ENCODE measurements around the gene MGLL. TPM values are rescaled to one million over a fixed set of nuclear protein-coding genes. Genes with fewer than 3 reads are reported as not detected.
"Not testable (repeated sequence)": the region's sequence is repeated elsewhere in the genome, so short reads cannot be mapped to it uniquely, and the experiment has no call there.

The MGLL gene
- total RNA-seq, 2 experiments from 2014 or later, result 0.28 to 0.38 TPM

DNA sequence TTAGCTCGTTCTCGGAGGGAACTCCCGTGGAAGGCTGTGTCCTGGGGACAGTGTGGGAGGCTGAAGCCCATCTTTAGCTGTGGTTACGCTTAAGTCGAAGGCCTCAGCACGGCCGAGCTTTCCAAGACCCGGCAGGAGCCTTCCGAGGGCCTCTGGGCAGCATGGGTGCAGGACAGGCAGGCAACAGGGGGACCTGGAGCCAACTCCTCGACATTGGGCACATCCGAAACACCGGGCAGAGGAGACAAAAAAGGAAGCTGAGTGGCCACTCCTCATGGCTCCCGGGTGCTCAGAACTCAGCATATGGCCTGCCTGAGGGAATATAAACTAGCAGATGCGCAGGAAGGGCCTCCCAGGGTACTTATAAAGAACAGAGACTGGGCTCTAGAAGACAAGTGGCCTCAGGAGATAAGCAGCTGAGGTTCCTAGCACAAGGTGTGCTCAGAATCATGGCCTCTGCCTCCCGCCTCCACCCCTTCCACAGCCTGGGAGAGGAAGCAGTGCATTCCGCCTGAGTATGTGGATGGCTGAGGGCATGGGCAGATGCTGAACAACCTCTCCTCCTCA lies 115.4 kb downstream of the MGLL start:
- Mint-ChIP-seq H3K36me3 (ENCODE audit: low read depth) (no peaks in the 10 kb centered on the region), H3K27me3 (no peaks in the 10 kb centered on the region), H3K27ac (no peak overlapping the region), H3K4me1 (ENCODE audit: low read depth) (no peaks in the 10 kb centered on the region), H3K4me3 (no peak overlapping the region), H3K9me3 (peaks cover 2% of the 10 kb centered on the region)
- peak in 1 of 14 experiments; percentile 20 for DNase-seq
- Histone ChIP-seq H3K4me1 (ENCODE audit: insufficient read depth, low read length) (no peaks in the 10 kb centered on the region), H3K27ac (ENCODE audit: low read depth in 1 of 2, low read length in 2 of 2) (no peak overlapping the region), H3K4me3 (ENCODE audit: low read length) (no peak overlapping the region), H3K36me3 (ENCODE audit: insufficient read depth, low read length) (no peaks in the 10 kb centered on the region), H3K27me3 (ENCODE audit: control insufficient read depth in 1 of 2, insufficient read depth in 2 of 2, low read length in 2 of 2) (no peaks in the 10 kb centered on the region), H3K9me3 (ENCODE audit: control insufficient read depth in 1 of 2, insufficient read depth in 1 of 2, low read length in 2 of 2) (peaks cover 0 to 4% of the 10 kb centered on the region in 2 experiments)
- intact Hi-C loops (cut with DNase I, micrococcal nuclease), result no loop called here
- no peak for ATAC-seq (ENCODE audit: poor library complexity)
- CTCF ChIA-PET, result no interaction called here
- POLR2A ChIA-PET, result no interaction called here
- TF ChIP-seq, protein P1, sequence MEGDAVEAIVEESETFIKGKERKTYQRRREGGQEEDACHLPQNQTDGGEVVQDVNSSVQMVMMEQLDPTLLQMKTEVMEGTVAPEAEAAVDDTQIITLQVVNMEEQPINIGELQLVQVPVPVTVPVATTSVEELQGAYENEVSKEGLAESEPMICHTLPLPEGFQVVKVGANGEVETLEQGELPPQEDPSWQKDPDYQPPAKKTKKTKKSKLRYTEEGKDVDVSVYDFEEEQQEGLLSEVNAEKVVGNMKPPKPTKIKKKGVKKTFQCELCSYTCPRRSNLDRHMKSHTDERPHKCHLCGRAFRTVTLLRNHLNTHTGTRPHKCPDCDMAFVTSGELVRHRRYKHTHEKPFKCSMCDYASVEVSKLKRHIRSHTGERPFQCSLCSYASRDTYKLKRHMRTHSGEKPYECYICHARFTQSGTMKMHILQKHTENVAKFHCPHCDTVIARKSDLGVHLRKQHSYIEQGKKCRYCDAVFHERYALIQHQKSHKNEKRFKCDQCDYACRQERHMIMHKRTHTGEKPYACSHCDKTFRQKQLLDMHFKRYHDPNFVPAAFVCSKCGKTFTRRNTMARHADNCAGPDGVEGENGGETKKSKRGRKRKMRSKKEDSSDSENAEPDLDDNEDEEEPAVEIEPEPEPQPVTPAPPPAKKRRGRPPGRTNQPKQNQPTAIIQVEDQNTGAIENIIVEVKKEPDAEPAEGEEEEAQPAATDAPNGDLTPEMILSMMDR (IDR thresholded peaks at IDR 0.05), result no peak

DNA sequence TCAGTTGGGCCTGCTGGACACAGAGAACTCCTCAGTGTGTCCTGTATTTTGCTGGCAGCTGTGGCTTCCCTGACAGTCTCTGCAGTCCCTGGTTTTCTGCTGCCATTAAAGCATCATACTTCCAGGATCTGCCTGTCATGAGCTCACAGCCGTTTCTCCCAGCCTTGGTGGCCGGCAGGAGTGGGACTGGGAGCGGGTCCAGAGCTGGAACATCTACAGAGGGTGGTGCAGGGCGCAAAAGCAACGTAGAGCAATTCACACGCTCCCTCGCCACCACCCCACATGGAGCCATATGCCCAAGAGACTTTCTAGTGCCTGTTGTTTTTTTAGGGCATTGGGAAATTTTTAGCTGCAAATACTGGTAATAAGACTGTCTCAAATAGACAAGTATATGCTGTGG lies 116.0 kb downstream of the MGLL start:
- intact Hi-C loops (cut with DNase I, micrococcal nuclease), result no loop called here
- no peak overlapping the region for H3K4me3 ChIP-seq (ENCODE audit: low read length)
- ATAC-seq (ENCODE audit: poor library complexity) (no peak), DNase-seq (peak in 1 of 14 experiments; percentile 5)
- CTCF ChIA-PET, result no interaction called here
- no peaks in the 10 kb centered on the region for H3K4me1 ChIP-seq (ENCODE audit: insufficient read depth, low read length)
- no peaks in the 10 kb centered on the region for H3K4me1 Mint-ChIP-seq (ENCODE audit: low read depth)
- H3K9me3 ChIP-seq (ENCODE audit: control insufficient read depth in 1 of 2, insufficient read depth in 1 of 2, low read length in 2 of 2), result peaks cover 0 to 4% of the 10 kb centered on the region in 2 experiments
- H3K9me3 Mint-ChIP-seq, result peaks cover 2% of the 10 kb centered on the region
- POLR2A ChIA-PET, result no interaction called here
- H3K27me3 Mint-ChIP-seq, result no peaks in the 10 kb centered on the region
- no peaks in the 10 kb centered on the region for H3K36me3 ChIP-seq (ENCODE audit: insufficient read depth, low read length)
- TF ChIP-seq, protein P1 (IDR thresholded peaks at IDR 0.05), result no peak
- no peaks in the 10 kb centered on the region for H3K27me3 ChIP-seq (ENCODE audit: control insufficient read depth in 1 of 2, insufficient read depth in 2 of 2, low read length in 2 of 2)
- H3K36me3 Mint-ChIP-seq (ENCODE audit: low read depth), result no peaks in the 10 kb centered on the region
- H3K27ac ChIP-seq (ENCODE audit: low read depth in 1 of 2, low read length in 2 of 2), result no peak overlapping the region
- H3K4me3 Mint-ChIP-seq, result no peak overlapping the region
- H3K27ac Mint-ChIP-seq, result no peak overlapping the region

GRCh38 chr3:127704840-127705239 lies 117.5 kb downstream of the MGLL start:
- H3K36me3 ChIP-seq (ENCODE audit: insufficient read depth, low read length); CTCF ChIA-PET: not testable (repeated sequence)

DNA sequence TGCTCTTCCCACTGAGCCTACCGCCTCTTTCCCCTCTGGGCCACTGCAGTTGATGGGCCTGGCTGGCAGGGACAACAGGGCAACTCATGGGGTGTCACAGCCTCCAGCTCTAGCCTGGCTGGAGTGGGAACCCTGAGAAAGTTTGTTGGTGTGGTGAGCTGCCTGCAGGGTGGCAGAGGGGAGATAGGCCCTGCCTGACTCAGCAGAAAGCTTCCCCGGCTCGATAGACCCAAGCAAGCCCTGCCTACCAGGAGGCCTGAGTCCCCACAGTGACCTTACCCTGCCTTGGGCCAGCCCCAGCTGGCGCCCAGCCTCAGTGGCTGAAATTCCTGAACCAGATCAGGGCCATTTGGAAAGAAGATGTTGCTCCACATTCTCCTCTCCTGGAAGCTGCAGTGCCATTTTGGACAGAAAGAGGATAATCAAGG lies 120.2 kb downstream of the MGLL start:
- peaks cover 2% of the 10 kb centered on the region for H3K9me3 Mint-ChIP-seq
- DNase-seq (no peak), ATAC-seq (ENCODE audit: poor library complexity) (no peak)
- Histone ChIP-seq H3K4me1 (ENCODE audit: insufficient read depth, low read length) (peaks cover 7% of the 10 kb centered on the region), H3K27me3 (ENCODE audit: control insufficient read depth in 1 of 2, insufficient read depth in 2 of 2, low read length in 2 of 2) (no peaks in the 10 kb centered on the region), H3K27ac (ENCODE audit: low read depth in 1 of 2, low read length in 2 of 2) (no peak overlapping the region), H3K36me3 (ENCODE audit: insufficient read depth, low read length) (no peaks in the 10 kb centered on the region), H3K4me3 (ENCODE audit: low read length) (no peak overlapping the region), H3K9me3 (ENCODE audit: control insufficient read depth in 1 of 2, insufficient read depth in 1 of 2, low read length in 2 of 2) (peaks cover 0 to 4% of the 10 kb centered on the region in 2 experiments)
- peaks cover 5% of the 10 kb centered on the region for H3K4me1 Mint-ChIP-seq (ENCODE audit: low read depth)
- intact Hi-C loops (cut with DNase I, micrococcal nuclease), result no loop called here
- no peaks in the 10 kb centered on the region for H3K27me3 Mint-ChIP-seq
- H3K4me3 Mint-ChIP-seq, result no peak overlapping the region
- TF ChIP-seq, protein P1 (IDR thresholded peaks at IDR 0.05), result no peak
- POLR2A ChIA-PET, result no interaction called here
- H3K27ac Mint-ChIP-seq, result no peak overlapping the region
- CTCF ChIA-PET, result no interaction called here
- H3K36me3 Mint-ChIP-seq (ENCODE audit: low read depth), result no peaks in the 10 kb centered on the region

More at GRCh38 chr3:127704840-127705239, 117.5 kb downstream of the MGLL start:
- intact Hi-C loops (cut with DNase I, micrococcal nuclease); H3K4me3 Mint-ChIP-seq; H3K9me3 ChIP-seq (ENCODE audit: control insufficient read depth in 1 of 2, insufficient read depth in 1 of 2, low read length in 2 of 2); ATAC-seq (ENCODE audit: poor library complexity); H3K27me3 Mint-ChIP-seq; H3K36me3 Mint-ChIP-seq (ENCODE audit: low read depth); DNase-seq; H3K4me1 Mint-ChIP-seq (ENCODE audit: low read depth); H3K27ac ChIP-seq (ENCODE audit: low read depth in 1 of 2, low read length in 2 of 2); H3K27ac Mint-ChIP-seq; H3K4me1 ChIP-seq (ENCODE audit: insufficient read depth, low read length); H3K27me3 ChIP-seq (ENCODE audit: control insufficient read depth in 1 of 2, insufficient read depth in 2 of 2, low read length in 2 of 2); POLR2A ChIA-PET; H3K4me3 ChIP-seq (ENCODE audit: low read length); H3K9me3 Mint-ChIP-seq: not testable (repeated sequence)

Data from CD4-positive, alpha-beta T cell (primary cell).